Muscle layer of duodenum (tissue), 2 donors: ENCODE data around the gene NDUFS1.
"Not testable (repeated sequence)": the region's sequence is repeated elsewhere in the genome, so short reads cannot be mapped to it uniquely, and the experiment has no call there.

Experiments used
- H3K27ac ChIP-seq: one replicate; pipeline ENCODE4 v1.7.0; 2013; ENCODE audit warnings: mild to moderate bottlenecking, low read length
- H3K27me3 ChIP-seq: one replicate; pipeline ENCODE4 v1.7.0; 2013; ENCODE audit warnings: low read depth, mild to moderate bottlenecking, control low read depth, low read length
- H3K36me3 ChIP-seq, 2 donors: one replicate each; pipeline ENCODE4 v1.7.0; 2013; ENCODE audit warnings: low read length in 2 of 2, control low read depth in 1 of 2, mild to moderate bottlenecking in 1 of 2; ENCODE audit not compliant: insufficient read depth in 2 of 2, control insufficient read depth in 1 of 2
- H3K4me1 ChIP-seq, 2 donors: one replicate each; pipeline ENCODE4 v1.7.0; 2013; ENCODE audit warnings: low read length in 2 of 2, mild to moderate bottlenecking in 2 of 2, control low read depth in 1 of 2, moderate library complexity in 1 of 2; ENCODE audit not compliant: insufficient read depth in 2 of 2, control insufficient read depth in 1 of 2
- H3K4me3 ChIP-seq, 2 donors: one replicate each; pipeline ENCODE4 v1.7.0; 2013; ENCODE audit warnings: low read length in 2 of 2, low read depth in 1 of 2, mild to moderate bottlenecking in 1 of 2
- H3K9me3 ChIP-seq, 2 donors: one replicate each; pipeline ENCODE4 v1.7.0; 2013; ENCODE audit warnings: low read length in 2 of 2, control low read depth in 1 of 2, mild to moderate bottlenecking in 1 of 2; ENCODE audit not compliant: control insufficient read depth in 1 of 2
- donor health status: healthy.

Gene NDUFS1

GRCh38 chr2:206127656-206128055 is 31.6 kb downstream of the NDUFS1 start:
- Histone ChIP-seq H3K27me3 (no peaks in the 10 kb centered on the region), H3K36me3 (peaks cover 31 to 64% of the 10 kb centered on the region in 2 donors), H3K4me3 (no peak overlapping the region)

GRCh38 chr2:206125901-206126300 is 33.3 kb downstream of the NDUFS1 start:
- Histone ChIP-seq H3K9me3 (no peaks in the 10 kb centered on the region), H3K27ac (no peak overlapping the region), H3K4me1 (no peaks in the 10 kb centered on the region), H3K4me3 (no peak overlapping the region), H3K27me3 (no peaks in the 10 kb centered on the region), H3K36me3 (peaks cover 44 to 67% of the 10 kb centered on the region in 2 donors)

More at GRCh38 chr2:206127656-206128055, 31.6 kb downstream of the NDUFS1 start:
- Histone ChIP-seq H3K4me1 (no peaks in the 10 kb centered on the region), H3K9me3 (no peaks in the 10 kb centered on the region), H3K27ac (no peak overlapping the region)

GRCh38 chr2:206122569-206122968 is 36.7 kb downstream of the NDUFS1 start:
- H3K36me3 ChIP-seq: peaks cover 51 to 58% of the 10 kb centered on the region in 2 donors
- not testable (repeated sequence) for H3K9me3 ChIP-seq, H3K27ac ChIP-seq, H3K27me3 ChIP-seq, H3K4me3 ChIP-seq, H3K4me1 ChIP-seq

GRCh38 chr2:206116278-206116677 is 43.0 kb downstream of the NDUFS1 start:
- Histone ChIP-seq H3K4me1 (no peaks in the 10 kb centered on the region), H3K27me3 (no peaks in the 10 kb centered on the region), H3K4me3 (no peak overlapping the region), H3K36me3 (peaks cover 20 to 33% of the 10 kb centered on the region in 2 donors), H3K27ac (no peak overlapping the region), H3K9me3 (peaks cover 3 to 7% of the 10 kb centered on the region in 2 donors)

GRCh38 chr2:206115026-206115578 is 44.1 kb downstream of the NDUFS1 start:
- no peak overlapping the region for H3K27ac ChIP-seq
- no peak overlapping the region for H3K4me3 ChIP-seq
- H3K9me3 ChIP-seq: no peaks in the 10 kb centered on the region
- peaks cover 9 to 21% of the 10 kb centered on the region in 2 donors for H3K36me3 ChIP-seq
- no peaks in the 10 kb centered on the region for H3K27me3 ChIP-seq
- no peaks in the 10 kb centered on the region for H3K4me1 ChIP-seq

- Histone ChIP-seq H3K36me3 (peaks cover 9 to 16% of the 10 kb centered on the region in 2 donors), H3K4me3 (no peak overlapping the region), H3K27me3 (no peaks in the 10 kb centered on the region), H3K27ac (no peak overlapping the region), H3K4me1 (no peaks in the 10 kb centered on the region), H3K9me3 (no peaks in the 10 kb centered on the region)
Measured at GRCh38 chr2:206112846-206113547, 46.2 kb downstream of the NDUFS1 start.

GRCh38 chr2:206112108-206112507 is 47.1 kb downstream of the NDUFS1 start:
- H3K9me3 ChIP-seq: no peaks in the 10 kb centered on the region
- no peak overlapping the region for H3K4me3 ChIP-seq
- H3K36me3 ChIP-seq: peaks cover 3 to 12% of the 10 kb centered on the region in 2 donors
- H3K27ac ChIP-seq: no peak overlapping the region
- H3K4me1 ChIP-seq: no peaks in the 10 kb centered on the region
- no peaks in the 10 kb centered on the region for H3K27me3 ChIP-seq

- H3K4me1 ChIP-seq: no peaks in the 10 kb centered on the region
- no peaks in the 10 kb centered on the region for H3K9me3 ChIP-seq
- no peak overlapping the region for H3K27ac ChIP-seq
- no peak overlapping the region for H3K4me3 ChIP-seq
- H3K36me3 ChIP-seq: peaks cover 3 to 6% of the 10 kb centered on the region in 2 donors
- H3K27me3 ChIP-seq: no peaks in the 10 kb centered on the region
Measured at GRCh38 chr2:206108713-206109112, 50.5 kb downstream of the NDUFS1 start.

- no peak overlapping the region for H3K27ac ChIP-seq
- H3K36me3 ChIP-seq: no peaks in the 10 kb centered on the region
- H3K4me1 ChIP-seq: no peaks in the 10 kb centered on the region
- H3K9me3 ChIP-seq: no peaks in the 10 kb centered on the region
- no peak overlapping the region for H3K4me3 ChIP-seq
- no peaks in the 10 kb centered on the region for H3K27me3 ChIP-seq
Measured at GRCh38 chr2:206105541-206105940, 53.7 kb downstream of the NDUFS1 start.

GRCh38 chr2:206105038-206105437 is 54.2 kb downstream of the NDUFS1 start:
- Histone ChIP-seq H3K4me3 (no peak overlapping the region), H3K27ac (no peak overlapping the region), H3K9me3 (no peaks in the 10 kb centered on the region), H3K4me1 (no peaks in the 10 kb centered on the region), H3K36me3 (no peaks in the 10 kb centered on the region), H3K27me3 (no peaks in the 10 kb centered on the region)

- not testable (repeated sequence) for H3K27ac ChIP-seq, H3K4me1 ChIP-seq, H3K9me3 ChIP-seq
Measured at GRCh38 chr2:206098872-206099271, 60.4 kb downstream of the NDUFS1 start.

GRCh38 chr2:206098471-206098870 is 60.8 kb downstream of the NDUFS1 start:
- Histone ChIP-seq H3K4me1 (no peaks in the 10 kb centered on the region), H3K27me3 (no peaks in the 10 kb centered on the region), H3K9me3 (no peaks in the 10 kb centered on the region), H3K4me3 (no peak overlapping the region), H3K36me3 (no peaks in the 10 kb centered on the region), H3K27ac (no peak overlapping the region)

More at GRCh38 chr2:206098872-206099271, 60.4 kb downstream of the NDUFS1 start:
- not testable (repeated sequence) for H3K27me3 ChIP-seq, H3K4me3 ChIP-seq, H3K36me3 ChIP-seq
